Measurements from ENCODE around the gene SMIM5. TPM values are rescaled to one million over a fixed set of nuclear protein-coding genes. Genes with fewer than 3 reads are reported as not detected.

Gene SMIM5
- total RNA-seq, 4 donors from 2014 or later = 3.8 to 6.8 (median 5.0) TPM

GRCh38 chr17:75616521-75617122 is 16.6 kb upstream of the SMIM5 start:
- Histone ChIP-seq H3K27me3 (no peaks in the 10 kb centered on the region), H3K4me3 (no peak overlapping the region), H3K36me3 (peaks cover 0 to 100% of the 10 kb centered on the region in 2 donors), H3K27ac (no peak overlapping the region), H3K9me3 (no peaks in the 10 kb centered on the region), H3K4me1 (no peaks in the 10 kb centered on the region)
- no peak for ATAC-seq
- TF ChIP-seq POLR2AphosphoS5 (IDR thresholded peaks at IDR 0.05) (no peak), CTCF (IDR thresholded peaks at IDR 0.05) (no peak), EP300 (IDR thresholded peaks at IDR 0.05) (no peak), POLR2A (IDR thresholded peaks at IDR 0.05) (no peak)
- 40 to 100% methylated on average over 1 to 7 of the region's 24 CpGs for WGBS, 2 donors (ENCODE audit: low coverage in 1 of 2)

GRCh38 chr17:75617218-75617617 is 16.0 kb upstream of the SMIM5 start:
- TF ChIP-seq POLR2A (IDR thresholded peaks at IDR 0.05) (no peak), POLR2AphosphoS5 (IDR thresholded peaks at IDR 0.05) (no peak), CTCF (IDR thresholded peaks at IDR 0.05) (no peak), EP300 (IDR thresholded peaks at IDR 0.05) (no peak)
- ATAC-seq = no peak
- no peak overlapping the region for H3K27ac ChIP-seq
- no CpG with 5 or more reads among the region's 16 CpGs for WGBS, 2 donors (ENCODE audit: low coverage in 1 of 2)
- no peaks in the 10 kb centered on the region for H3K27me3 ChIP-seq
- H3K4me1 ChIP-seq = no peaks in the 10 kb centered on the region
- peaks cover 0 to 100% of the 10 kb centered on the region in 2 donors for H3K36me3 ChIP-seq
- no peak overlapping the region for H3K4me3 ChIP-seq
- H3K9me3 ChIP-seq = no peaks in the 10 kb centered on the region

- no peaks in the 10 kb centered on the region for H3K4me1 ChIP-seq
- ATAC-seq = no peak
- peaks cover 0 to 100% of the 10 kb centered on the region in 2 donors for H3K36me3 ChIP-seq
- no peak overlapping the region for H3K4me3 ChIP-seq
- WGBS, 2 donors (ENCODE audit: low coverage in 1 of 2) = no CpG with 5 or more reads among the region's 11 CpGs
- no peaks in the 10 kb centered on the region for H3K27me3 ChIP-seq
- TF ChIP-seq CTCF (IDR thresholded peaks at IDR 0.05) = no peak
- no peak for TF ChIP-seq POLR2A (IDR thresholded peaks at IDR 0.05)
- TF ChIP-seq POLR2AphosphoS5 (IDR thresholded peaks at IDR 0.05) = no peak
- H3K27ac ChIP-seq = no peak overlapping the region
- H3K9me3 ChIP-seq = no peaks in the 10 kb centered on the region
Measured at GRCh38 chr17:75617675-75618074, 15.6 kb upstream of the SMIM5 start.

- H3K4me3 ChIP-seq = no peak overlapping the region
- H3K27me3 ChIP-seq = no peaks in the 10 kb centered on the region
- H3K36me3 ChIP-seq = peaks cover 0 to 95% of the 10 kb centered on the region in 2 donors
- no peaks in the 10 kb centered on the region for H3K9me3 ChIP-seq
- ATAC-seq = no peak
- H3K4me1 ChIP-seq = no peaks in the 10 kb centered on the region
- TF ChIP-seq POLR2AphosphoS5 (IDR thresholded peaks at IDR 0.05) = no peak
- peak in 1 of 2 donors; percentile 14 for TF ChIP-seq POLR2A (IDR thresholded peaks at IDR 0.05)
- peak in 1 of 4 experiments; percentile 27 for TF ChIP-seq CTCF (IDR thresholded peaks at IDR 0.05)
- TF ChIP-seq EP300 (IDR thresholded peaks at IDR 0.05) = no peak
- H3K27ac ChIP-seq = no peak overlapping the region
- 0 to 80% methylated on average over 1 to 3 of the region's 36 CpGs for WGBS, 2 donors (ENCODE audit: low coverage in 1 of 2)
Measured at GRCh38 chr17:75619506-75620431, 13.5 kb upstream of the SMIM5 start.

Measured in gastroesophageal sphincter (tissue), 4 donors.